MCF 10A (cell line): ENCODE measurements around the gene TEK. TPM values are rescaled to one million over a fixed set of nuclear protein-coding genes. Genes with fewer than 3 reads are reported as not detected.
A peak's percentile ranks its signal among the peaks of the same experiment; 100 is the strongest.

Source experiments
- BruUV-seq: library from RNA; stranded (reverse); fragments of 400-500 nt; replicated peaks from 2 replicates; lab custom pipeline; 2021; lab: Mats Ljungman, UMichigan
- CTCF ChIA-PET: fragments of 300-600 bp; sonication (Branson Sonifier 250); formaldehyde crosslinking; extraction: SDS; loops from one replicate; lab custom pipeline; 2021; ENCODE audit warnings: antibody characterized with exemption, inconsistent platforms; lab: Yijun Ruan, JAX
- POLR2A ChIA-PET: fragments of 300-600, 350-650 bp; sonication (Branson Sonifier 250); formaldehyde crosslinking; extraction: SDS; loops from one replicate; lab custom pipeline; 2020; ENCODE audit warnings: antibody characterized with exemption, inconsistent platforms; lab: Yijun Ruan, JAX
- DNase-seq: peaks from one replicate; pipeline ENCODE4 v3.0.0-alpha.2; 2018; ENCODE audit not compliant: unreplicated experiment
- H3K27ac Mint-ChIP-seq: one replicate; pipeline ENCODE4 v1.8.0; 2022; ENCODE audit warnings: mild to moderate bottlenecking, low read depth, mixed read lengths; ENCODE audit not compliant: unreplicated experiment
- H3K27me3 Mint-ChIP-seq: one replicate; pipeline ENCODE4 v1.8.0; 2022; ENCODE audit warnings: mixed read lengths; ENCODE audit not compliant: insufficient read depth, unreplicated experiment
- H3K36me3 Mint-ChIP-seq: one replicate; pipeline ENCODE4 v1.8.0; 2022; ENCODE audit warnings: mild to moderate bottlenecking, moderate library complexity, mixed read lengths; ENCODE audit not compliant: insufficient read depth, unreplicated experiment
- H3K4me1 Mint-ChIP-seq: one replicate; pipeline ENCODE4 v1.8.0; 2022; ENCODE audit warnings: mixed read lengths; ENCODE audit not compliant: insufficient read depth, unreplicated experiment
- H3K4me3 Mint-ChIP-seq: one replicate; pipeline ENCODE4 v1.8.0; 2022; ENCODE audit warnings: mild to moderate bottlenecking, moderate library complexity, mixed read lengths; ENCODE audit not compliant: unreplicated experiment
- H3K9me3 Mint-ChIP-seq: one replicate; pipeline ENCODE4 v1.8.0; 2022; ENCODE audit warnings: mixed read lengths; ENCODE audit not compliant: unreplicated experiment
- intact Hi-C: fragments of 100-400 bp; cut with micrococcal nuclease; formaldehyde crosslinking; loops from 2 replicates; pipeline ENCODE4 v1.14.1; 2022
- total RNA-seq: library from RNA; stranded (reverse); gene quantifications from 2 replicates; pipeline ENCODE4 v1.2.3, GENCODE V29; 2022
- TF ChIP-seq, protein P1 (sequence below): fragments of 200-600 bp; IDR thresholded peaks from one replicate; pipeline ENCODE4 v1.8.0; 2022; ENCODE audit warnings: antibody characterized with exemption, mild to moderate bottlenecking; ENCODE audit not compliant: unreplicated experiment

TEK gene
- total RNA-seq, 1 experiment from 2014 or later = 0.91 TPM

GRCh38 chr9:27189426-27189825 is 80.4 kb downstream of the TEK start:
- Mint-ChIP-seq H3K9me3 (no peaks in the 10 kb centered on the region), H3K4me3 (no peak overlapping the region), H3K27me3 (no peaks in the 10 kb centered on the region), H3K27ac (no peak overlapping the region), H3K36me3 (peaks cover 4% of the 10 kb centered on the region), H3K4me1 (peaks cover 9% of the 10 kb centered on the region)
- intact Hi-C loops = no loop called here
- DNase-seq = no peak
- ChIA-PET CTCF (interaction anchor here (0.6 kb wide), 1 partner anchor 72 kb away, joined by 3 read pairs; no protein-coding TSS in a partner anchor), POLR2A (no interaction called here)
- BruUV-seq = no TSS peak
- TF ChIP-seq, protein P1, sequence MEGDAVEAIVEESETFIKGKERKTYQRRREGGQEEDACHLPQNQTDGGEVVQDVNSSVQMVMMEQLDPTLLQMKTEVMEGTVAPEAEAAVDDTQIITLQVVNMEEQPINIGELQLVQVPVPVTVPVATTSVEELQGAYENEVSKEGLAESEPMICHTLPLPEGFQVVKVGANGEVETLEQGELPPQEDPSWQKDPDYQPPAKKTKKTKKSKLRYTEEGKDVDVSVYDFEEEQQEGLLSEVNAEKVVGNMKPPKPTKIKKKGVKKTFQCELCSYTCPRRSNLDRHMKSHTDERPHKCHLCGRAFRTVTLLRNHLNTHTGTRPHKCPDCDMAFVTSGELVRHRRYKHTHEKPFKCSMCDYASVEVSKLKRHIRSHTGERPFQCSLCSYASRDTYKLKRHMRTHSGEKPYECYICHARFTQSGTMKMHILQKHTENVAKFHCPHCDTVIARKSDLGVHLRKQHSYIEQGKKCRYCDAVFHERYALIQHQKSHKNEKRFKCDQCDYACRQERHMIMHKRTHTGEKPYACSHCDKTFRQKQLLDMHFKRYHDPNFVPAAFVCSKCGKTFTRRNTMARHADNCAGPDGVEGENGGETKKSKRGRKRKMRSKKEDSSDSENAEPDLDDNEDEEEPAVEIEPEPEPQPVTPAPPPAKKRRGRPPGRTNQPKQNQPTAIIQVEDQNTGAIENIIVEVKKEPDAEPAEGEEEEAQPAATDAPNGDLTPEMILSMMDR = no peak

GRCh38 chr9:27192291-27192960 is 83.4 kb downstream of the TEK start:
- no TSS peak for BruUV-seq
- Mint-ChIP-seq H3K4me1 (peaks cover 27% of the 10 kb centered on the region), H3K27ac (no peak overlapping the region), H3K9me3 (no peaks in the 10 kb centered on the region), H3K36me3 (peaks cover 10% of the 10 kb centered on the region), H3K4me3 (no peak overlapping the region), H3K27me3 (no peaks in the 10 kb centered on the region)
- no peak for DNase-seq
- TF ChIP-seq, protein P1 = no peak
- POLR2A ChIA-PET = interaction anchor here (0.8 to 0.9 kb wide), 2 partner anchors 11 to 125 kb away, joined by 3 to 4 read pairs; no protein-coding TSS in a partner anchor
- CTCF ChIA-PET = no interaction called here
- intact Hi-C loops = no loop called here

DNA sequence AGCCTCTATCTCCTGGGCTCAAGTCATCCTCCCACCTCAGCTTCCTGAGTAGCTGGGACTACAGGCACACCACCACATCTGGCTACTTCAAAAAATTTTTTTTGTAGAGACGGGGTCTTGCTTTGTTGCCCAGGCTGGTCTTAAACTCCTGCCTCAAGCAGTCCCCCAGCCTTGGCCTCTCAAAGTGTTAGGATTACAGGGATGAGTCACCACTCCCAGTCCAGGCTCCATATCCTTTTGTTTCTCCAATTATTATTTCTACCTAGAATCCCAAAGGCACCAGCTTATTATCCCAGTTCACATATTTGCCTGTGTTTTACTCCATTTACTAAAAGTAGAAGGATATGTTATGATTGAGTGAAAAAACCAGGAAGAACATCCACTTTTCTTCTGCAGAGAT is 84.9 kb downstream of the TEK start:
- DNase-seq = peak; percentile 34
- Mint-ChIP-seq H3K9me3 (no peaks in the 10 kb centered on the region), H3K36me3 (peaks cover 10% of the 10 kb centered on the region), H3K4me1 (peaks cover 36% of the 10 kb centered on the region), H3K27me3 (no peaks in the 10 kb centered on the region), H3K4me3 (no peak overlapping the region), H3K27ac (peak overlapping the region; percentile 84)
- ChIA-PET CTCF (interaction anchor here (0.6 to 1.3 kb wide), 6 partner anchors 8 to 177 kb away, joined by 3 to 6 read pairs (median 3); no protein-coding TSS in a partner anchor), POLR2A (interaction anchor here (0.6 to 1.6 kb wide), 4 partner anchors 10 to 64 kb away, joined by 3 to 6 read pairs (median 4); no protein-coding TSS in a partner anchor)
- intact Hi-C loops = no loop called here
- TF ChIP-seq, protein P1 = no peak
- TSS peak; percentile 80 for BruUV-seq

DNA sequence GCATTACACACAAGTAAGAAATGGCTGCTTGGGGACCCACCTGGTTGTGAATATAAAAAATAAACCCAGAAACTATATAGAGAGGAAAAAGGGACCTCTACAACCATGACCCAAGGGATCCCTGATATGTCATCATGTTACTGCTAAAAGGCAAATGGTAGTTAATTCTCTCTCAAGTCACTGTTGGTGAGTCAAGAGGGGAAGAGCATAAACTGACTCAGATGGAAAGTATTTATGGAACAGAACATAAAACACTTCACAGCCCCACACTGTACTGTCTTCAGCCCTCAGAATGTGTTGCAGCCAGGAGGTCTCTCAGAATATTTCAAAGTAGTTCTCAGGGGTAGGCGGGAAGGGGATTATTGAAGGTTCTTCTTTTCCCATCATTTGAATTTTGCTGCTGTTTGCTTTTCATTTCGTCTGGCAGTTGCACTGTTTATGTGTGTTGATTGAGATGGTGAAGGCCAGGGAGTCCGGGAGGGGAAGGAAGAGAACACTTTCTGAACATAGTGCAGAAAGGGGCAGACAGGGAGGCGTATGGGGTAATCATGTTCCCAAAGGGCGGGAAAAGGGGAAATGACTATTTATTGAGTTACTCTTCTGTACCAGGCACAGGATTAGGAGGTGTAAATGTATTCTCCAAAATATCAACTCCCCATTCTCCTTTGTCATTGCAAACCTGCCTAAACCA is 85.5 kb downstream of the TEK start:
- DNase-seq = peak; percentile 82
- no TSS peak for BruUV-seq
- Mint-ChIP-seq H3K9me3 (no peaks in the 10 kb centered on the region), H3K36me3 (peaks cover 10% of the 10 kb centered on the region), H3K4me3 (peak overlapping the region; percentile 13), H3K27me3 (no peaks in the 10 kb centered on the region), H3K27ac (peak overlapping the region; percentile 84), H3K4me1 (peaks cover 36% of the 10 kb centered on the region)
- TF ChIP-seq, protein P1 = no peak
- intact Hi-C loops = loop anchor here (5.0 kb wide), 1 partner anchor 302 kb away; the partner anchor contains the start of gene CAAP1
- ChIA-PET POLR2A (interaction anchor here (0.6 to 1.6 kb wide), 4 partner anchors 11 to 65 kb away, joined by 3 to 6 read pairs (median 4); no protein-coding TSS in a partner anchor), CTCF (interaction anchor here (0.6 to 1.3 kb wide), 5 partner anchors 9 to 178 kb away, joined by 3 to 6 read pairs (median 3); no protein-coding TSS in a partner anchor)
